ENCODE results near the gene GSK3A. TPM values are rescaled to one million over a fixed set of nuclear protein-coding genes. Genes with fewer than 3 reads are reported as not detected.
A peak's percentile ranks its signal among the peaks of the same experiment; 100 is the strongest.

GSK3A gene
- total and polyA plus RNA-seq, 9 of the 15 experiments (the other 6 are each of a cell fraction or from before 2014, with no cell fraction given), result 0.62 to 90.7 (median 33.3) TPM

GRCh38 chr19:42267644-42268141 is 25.3 kb upstream of the GSK3A start (continued):
- TF ChIP-seq MED1 (CRISPR knock-in tag; IDR thresholded peaks at IDR 0.05; ENCODE audit: borderline replicate concordance) (no peak), NFIX (CRISPR knock-in tag; IDR thresholded peaks at IDR 0.05; ENCODE audit: low read depth) (no peak), MXI1 (IDR thresholded peaks at IDR 0.05; ENCODE audit: low read depth, low read length) (no peak), ZNF121 (CRISPR knock-in tag; conservative IDR thresholded peaks at IDR 0.05) (0 out of 2 replicates have a peak, but pooled peaks have one; percentile 25), KDM5B (IDR thresholded peaks at IDR 0.05; ENCODE audit: insufficient replicate concordance, low read depth, low read length) (no peak), ZFP30 (CRISPR knock-in tag; IDR thresholded peaks at IDR 0.05; ENCODE audit: borderline replicate concordance) (no peak), KLF1 (tag; IDR thresholded peaks at IDR 0.05) (no peak), RAD51 (IDR thresholded peaks at IDR 0.05; ENCODE audit: borderline replicate concordance, low read depth) (no peak), NCOA2 (IDR thresholded peaks at IDR 0.05; ENCODE audit: partially characterized antibody in 2 of 2) (no peak), NKRF (IDR thresholded peaks at IDR 0.05; ENCODE audit: borderline replicate concordance) (peak; percentile 62; the same call in 1 of the 2 replicates), ZNF165 (CRISPR knock-in tag; IDR thresholded peaks at IDR 0.05; ENCODE audit: borderline replicate concordance) (no peak)
- TF ChIP-seq, protein P1, sequence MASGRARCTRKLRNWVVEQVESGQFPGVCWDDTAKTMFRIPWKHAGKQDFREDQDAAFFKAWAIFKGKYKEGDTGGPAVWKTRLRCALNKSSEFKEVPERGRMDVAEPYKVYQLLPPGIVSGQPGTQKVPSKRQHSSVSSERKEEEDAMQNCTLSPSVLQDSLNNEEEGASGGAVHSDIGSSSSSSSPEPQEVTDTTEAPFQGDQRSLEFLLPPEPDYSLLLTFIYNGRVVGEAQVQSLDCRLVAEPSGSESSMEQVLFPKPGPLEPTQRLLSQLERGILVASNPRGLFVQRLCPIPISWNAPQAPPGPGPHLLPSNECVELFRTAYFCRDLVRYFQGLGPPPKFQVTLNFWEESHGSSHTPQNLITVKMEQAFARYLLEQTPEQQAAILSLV (tag; IDR thresholded peaks at IDR 0.05), result no peak
- TF ChIP-seq, protein P2, sequence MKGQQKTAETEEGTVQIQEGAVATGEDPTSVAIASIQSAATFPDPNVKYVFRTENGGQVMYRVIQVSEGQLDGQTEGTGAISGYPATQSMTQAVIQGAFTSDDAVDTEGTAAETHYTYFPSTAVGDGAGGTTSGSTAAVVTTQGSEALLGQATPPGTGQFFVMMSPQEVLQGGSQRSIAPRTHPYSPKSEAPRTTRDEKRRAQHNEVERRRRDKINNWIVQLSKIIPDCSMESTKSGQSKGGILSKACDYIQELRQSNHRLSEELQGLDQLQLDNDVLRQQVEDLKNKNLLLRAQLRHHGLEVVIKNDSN (CRISPR knock-in tag; IDR thresholded peaks at IDR 0.05), result no peak
- TF ChIP-seq, protein P3, sequence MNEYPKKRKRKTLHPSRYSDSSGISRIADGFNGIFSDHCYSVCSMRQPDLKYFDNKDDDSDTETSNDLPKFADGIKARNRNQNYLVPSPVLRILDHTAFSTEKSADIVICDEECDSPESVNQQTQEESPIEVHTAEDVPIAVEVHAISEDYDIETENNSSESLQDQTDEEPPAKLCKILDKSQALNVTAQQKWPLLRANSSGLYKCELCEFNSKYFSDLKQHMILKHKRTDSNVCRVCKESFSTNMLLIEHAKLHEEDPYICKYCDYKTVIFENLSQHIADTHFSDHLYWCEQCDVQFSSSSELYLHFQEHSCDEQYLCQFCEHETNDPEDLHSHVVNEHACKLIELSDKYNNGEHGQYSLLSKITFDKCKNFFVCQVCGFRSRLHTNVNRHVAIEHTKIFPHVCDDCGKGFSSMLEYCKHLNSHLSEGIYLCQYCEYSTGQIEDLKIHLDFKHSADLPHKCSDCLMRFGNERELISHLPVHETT (CRISPR knock-in tag; conservative IDR thresholded peaks at IDR 0.05 in 1 of 2, IDR thresholded peaks at IDR 0.05 in 1 of 2), result no peak
